Neural cell (in vitro differentiated cells): ENCODE data around the gene ABHD5.

ENCODE experiments used
- EP300 ChIP-seq: fragments of 450-650 bp; conservative IDR thresholded peaks from 2 replicates; pipeline ENCODE4 v1.6.1; 2014; ENCODE audit warnings: antibody characterized with exemption, mild to moderate bottlenecking, moderate library complexity; ENCODE audit not compliant: poor library complexity, severe bottlenecking
- RAD21 ChIP-seq: fragments of 450-650 bp; conservative IDR thresholded peaks from 2 replicates; pipeline ENCODE4 v1.6.1; 2014; ENCODE audit warnings: antibody characterized with exemption, mild to moderate bottlenecking, moderate library complexity
- TF ChIP-seq, protein P1 (sequence below): IDR thresholded peaks from 2 replicates; pipeline ENCODE4 v1.6.1; 2012; ENCODE audit warnings: borderline replicate concordance
- TF ChIP-seq, protein P2 (sequence below): fragments of 450-650 bp; IDR thresholded peaks from 2 replicates; pipeline ENCODE4 v1.5.1; 2014; ENCODE audit warnings: antibody characterized with exemption, mild to moderate bottlenecking, moderate library complexity; ENCODE audit not compliant: poor library complexity, severe bottlenecking

- no peak for TF ChIP-seq EP300
- TF ChIP-seq RAD21, result no peak
- TF ChIP-seq, protein P1, sequence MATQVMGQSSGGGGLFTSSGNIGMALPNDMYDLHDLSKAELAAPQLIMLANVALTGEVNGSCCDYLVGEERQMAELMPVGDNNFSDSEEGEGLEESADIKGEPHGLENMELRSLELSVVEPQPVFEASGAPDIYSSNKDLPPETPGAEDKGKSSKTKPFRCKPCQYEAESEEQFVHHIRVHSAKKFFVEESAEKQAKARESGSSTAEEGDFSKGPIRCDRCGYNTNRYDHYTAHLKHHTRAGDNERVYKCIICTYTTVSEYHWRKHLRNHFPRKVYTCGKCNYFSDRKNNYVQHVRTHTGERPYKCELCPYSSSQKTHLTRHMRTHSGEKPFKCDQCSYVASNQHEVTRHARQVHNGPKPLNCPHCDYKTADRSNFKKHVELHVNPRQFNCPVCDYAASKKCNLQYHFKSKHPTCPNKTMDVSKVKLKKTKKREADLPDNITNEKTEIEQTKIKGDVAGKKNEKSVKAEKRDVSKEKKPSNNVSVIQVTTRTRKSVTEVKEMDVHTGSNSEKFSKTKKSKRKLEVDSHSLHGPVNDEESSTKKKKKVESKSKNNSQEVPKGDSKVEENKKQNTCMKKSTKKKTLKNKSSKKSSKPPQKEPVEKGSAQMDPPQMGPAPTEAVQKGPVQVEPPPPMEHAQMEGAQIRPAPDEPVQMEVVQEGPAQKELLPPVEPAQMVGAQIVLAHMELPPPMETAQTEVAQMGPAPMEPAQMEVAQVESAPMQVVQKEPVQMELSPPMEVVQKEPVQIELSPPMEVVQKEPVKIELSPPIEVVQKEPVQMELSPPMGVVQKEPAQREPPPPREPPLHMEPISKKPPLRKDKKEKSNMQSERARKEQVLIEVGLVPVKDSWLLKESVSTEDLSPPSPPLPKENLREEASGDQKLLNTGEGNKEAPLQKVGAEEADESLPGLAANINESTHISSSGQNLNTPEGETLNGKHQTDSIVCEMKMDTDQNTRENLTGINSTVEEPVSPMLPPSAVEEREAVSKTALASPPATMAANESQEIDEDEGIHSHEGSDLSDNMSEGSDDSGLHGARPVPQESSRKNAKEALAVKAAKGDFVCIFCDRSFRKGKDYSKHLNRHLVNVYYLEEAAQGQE, result no peak
- TF ChIP-seq, protein P2, sequence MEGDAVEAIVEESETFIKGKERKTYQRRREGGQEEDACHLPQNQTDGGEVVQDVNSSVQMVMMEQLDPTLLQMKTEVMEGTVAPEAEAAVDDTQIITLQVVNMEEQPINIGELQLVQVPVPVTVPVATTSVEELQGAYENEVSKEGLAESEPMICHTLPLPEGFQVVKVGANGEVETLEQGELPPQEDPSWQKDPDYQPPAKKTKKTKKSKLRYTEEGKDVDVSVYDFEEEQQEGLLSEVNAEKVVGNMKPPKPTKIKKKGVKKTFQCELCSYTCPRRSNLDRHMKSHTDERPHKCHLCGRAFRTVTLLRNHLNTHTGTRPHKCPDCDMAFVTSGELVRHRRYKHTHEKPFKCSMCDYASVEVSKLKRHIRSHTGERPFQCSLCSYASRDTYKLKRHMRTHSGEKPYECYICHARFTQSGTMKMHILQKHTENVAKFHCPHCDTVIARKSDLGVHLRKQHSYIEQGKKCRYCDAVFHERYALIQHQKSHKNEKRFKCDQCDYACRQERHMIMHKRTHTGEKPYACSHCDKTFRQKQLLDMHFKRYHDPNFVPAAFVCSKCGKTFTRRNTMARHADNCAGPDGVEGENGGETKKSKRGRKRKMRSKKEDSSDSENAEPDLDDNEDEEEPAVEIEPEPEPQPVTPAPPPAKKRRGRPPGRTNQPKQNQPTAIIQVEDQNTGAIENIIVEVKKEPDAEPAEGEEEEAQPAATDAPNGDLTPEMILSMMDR, result no peak
Observed at GRCh38 chr3:43676441-43676840, 14.3 kb upstream of the ABHD5 start.
